GM20431 (cell line): ENCODE results near the gene ENOSF1.
"Not testable (repeated sequence)": the region's sequence is repeated elsewhere in the genome, so short reads cannot be mapped to it uniquely, and the experiment has no call there.

Experiments used
- in situ Hi-C: fragments of 300-500 bp; cut with MseI, MboI; formaldehyde crosslinking; loops from one replicate; pipeline ENCODE4 v1.15.0; 2020; ENCODE audit warnings: low sequenced_read_pairs; ENCODE audit not compliant: unreplicated experiment

ENOSF1 gene

GRCh38 chr18:712401-713134, at the start of gene ENOSF1:
Gene ENOSF1, minus strand, starts transcription at chr18:712630. Its CDS starts 43 bp downstream, at chr18:712587.
- in situ Hi-C loops: no loop called here

- in situ Hi-C loops: not testable (repeated sequence)
These were observed 47.4 kb upstream of the ENOSF1 start for GRCh38 chr18:759864-760263.

- in situ Hi-C loops: no loop called here
These were observed 43.1 kb upstream of the ENOSF1 start for GRCh38 chr18:755506-755905.

- in situ Hi-C loops: no loop called here
These were observed 42.2 kb upstream of the ENOSF1 start for GRCh38 chr18:754656-755055.

- in situ Hi-C loops: no loop called here
These were observed 38.0 kb upstream of the ENOSF1 start for GRCh38 chr18:750456-750855.

GRCh38 chr18:744832-745597, 32.6 kb upstream of the ENOSF1 start:
- in situ Hi-C loops: loop anchor here (10.0 kb wide), 1 partner anchor 90 kb away; no protein-coding TSS in a partner anchor

GRCh38 chr18:741931-742512, 29.6 kb upstream of the ENOSF1 start:
- in situ Hi-C loops: loop anchor here (10.0 kb wide), 1 partner anchor 93 kb away; no protein-coding TSS in a partner anchor

- in situ Hi-C loops: no loop called here
These were observed 19.9 kb upstream of the ENOSF1 start for GRCh38 chr18:732371-732770.

- in situ Hi-C loops: no loop called here
These were observed 18.8 kb upstream of the ENOSF1 start for GRCh38 chr18:731185-731584.

GRCh38 chr18:730692-731091, 18.3 kb upstream of the ENOSF1 start:
- in situ Hi-C loops: no loop called here

GRCh38 chr18:730120-730519, 17.7 kb upstream of the ENOSF1 start:
- in situ Hi-C loops: not testable (repeated sequence)

- in situ Hi-C loops: no loop called here
These were observed 13.2 kb upstream of the ENOSF1 start for GRCh38 chr18:725646-726045.

GRCh38 chr18:723541-724080, 11.2 kb upstream of the ENOSF1 start:
- in situ Hi-C loops: no loop called here

- in situ Hi-C loops: no loop called here
These were observed 4.6 kb upstream of the ENOSF1 start for GRCh38 chr18:717003-717402.

GRCh38 chr18:715626-716025, 3.2 kb upstream of the ENOSF1 start:
- in situ Hi-C loops: no loop called here

- in situ Hi-C loops: no loop called here
These were observed 683 bp upstream of the ENOSF1 start for GRCh38 chr18:713135-713490.

GRCh38 chr18:711657-712400, 601 bp downstream of the ENOSF1 start:
- in situ Hi-C loops: no loop called here

- in situ Hi-C loops: no loop called here
These were observed 1.1 kb downstream of the ENOSF1 start for GRCh38 chr18:711310-711656.

GRCh38 chr18:710418-711300, 1.8 kb downstream of the ENOSF1 start:
- in situ Hi-C loops: no loop called here
